H9 (cell line): ENCODE data around the gene CLOCK. TPM values are rescaled to one million over a fixed set of nuclear protein-coding genes. Genes with fewer than 3 reads are reported as not detected.

Experiments
- DNase-seq: peaks from one replicate; pipeline ENCODE4 v3.0.0-alpha.2; 2017
- H2AFZ ChIP-seq: one replicate; pipeline ENCODE4 v1.6.1; 2013; ENCODE audit warnings: mild to moderate bottlenecking, low read length, control low read depth, moderate library complexity
- H2AK5ac ChIP-seq: 2 replicates; pipeline ENCODE4 v1.6.1; 2013; ENCODE audit warnings: low read length, control low read depth, mixed read lengths; ENCODE audit not compliant: insufficient read length
- H2BK120ac ChIP-seq: one replicate; pipeline ENCODE4 v1.6.1; 2013; ENCODE audit warnings: low read depth, mild to moderate bottlenecking, low read length, control low read depth, inconsistent platforms; ENCODE audit not compliant: poor library complexity, severe bottlenecking
- H2BK12ac ChIP-seq: 2 replicates; pipeline ENCODE4 v1.6.1; 2013; ENCODE audit warnings: low read length, control low read depth, mixed read lengths, low read depth; ENCODE audit not compliant: insufficient read length
- H2BK15ac ChIP-seq: 2 replicates; pipeline ENCODE4 v1.6.1; 2013; ENCODE audit warnings: low read depth, low read length, control low read depth
- H2BK20ac ChIP-seq: one replicate; pipeline ENCODE4 v1.6.1; 2013; ENCODE audit warnings: low read depth, mild to moderate bottlenecking, low read length, control low read depth, inconsistent platforms; ENCODE audit not compliant: poor library complexity, severe bottlenecking
- H2BK5ac ChIP-seq: 2 replicates; pipeline ENCODE4 v1.6.1; 2013; ENCODE audit warnings: low read length, control low read depth, mixed read lengths; ENCODE audit not compliant: insufficient read length
- H3K14ac ChIP-seq: 2 replicates; pipeline ENCODE4 v1.6.1; 2013; ENCODE audit warnings: low read length, control low read depth; ENCODE audit not compliant: insufficient read depth
- H3K18ac ChIP-seq: 2 replicates; pipeline ENCODE4 v1.6.1; 2013; ENCODE audit warnings: low read depth, mild to moderate bottlenecking, mixed read lengths, low read length, control low read depth; ENCODE audit not compliant: insufficient read length
- H3K23ac ChIP-seq: 2 replicates; pipeline ENCODE4 v1.6.1; 2013; ENCODE audit warnings: low read length, control low read depth, mixed read lengths, low read depth; ENCODE audit not compliant: insufficient read length
- H3K23me2 ChIP-seq: 2 replicates; pipeline ENCODE4 v1.6.1; 2013; ENCODE audit warnings: low read depth, mild to moderate bottlenecking, mixed read lengths, low read length, control low read depth; ENCODE audit not compliant: insufficient read length, poor library complexity, severe bottlenecking
- H3K27ac ChIP-seq: 2 replicates; pipeline ENCODE4 v1.5.1; 2013; ENCODE audit warnings: low read length, control low read depth, mixed read lengths, low read depth; ENCODE audit not compliant: insufficient read length
- H3K27me3 ChIP-seq: 2 replicates; pipeline ENCODE4 v1.6.1; 2013; ENCODE audit warnings: low read length, control low read depth, inconsistent platforms; ENCODE audit not compliant: insufficient read depth
- H3K4ac ChIP-seq: 2 replicates; pipeline ENCODE4 v1.6.1; 2013; ENCODE audit warnings: low read depth, mild to moderate bottlenecking, control low read depth, inconsistent platforms, low read length, moderate library complexity
- H3K4me1 ChIP-seq: 2 replicates; pipeline ENCODE4 v1.6.1; 2013; ENCODE audit warnings: low read length, control low read depth, inconsistent platforms; ENCODE audit not compliant: insufficient read depth
- H3K4me2 ChIP-seq: 2 replicates; pipeline ENCODE4 v1.6.1; 2013; ENCODE audit warnings: low read length, control low read depth, mixed read lengths; ENCODE audit not compliant: insufficient read length, insufficient read depth
- H3K56ac ChIP-seq: 2 replicates; pipeline ENCODE4 v1.6.1; 2013; ENCODE audit warnings: low read depth, mild to moderate bottlenecking, mixed read lengths, low read length, control low read depth; ENCODE audit not compliant: insufficient read length
- H3K79me1 ChIP-seq: 2 replicates; pipeline ENCODE4 v1.6.1; 2013; ENCODE audit warnings: low read depth, mild to moderate bottlenecking, moderate library complexity, low read length, control low read depth, inconsistent platforms; ENCODE audit not compliant: insufficient read depth, poor library complexity, severe bottlenecking
- H3K79me2 ChIP-seq: 2 replicates; pipeline ENCODE4 v1.6.1; 2013; ENCODE audit warnings: low read length, control low read depth, inconsistent platforms; ENCODE audit not compliant: insufficient read depth
- H3K9ac ChIP-seq: 2 replicates; pipeline ENCODE4 v1.6.1; 2013; ENCODE audit warnings: low read length, control low read depth, mixed read lengths; ENCODE audit not compliant: insufficient read length; ENCODE audit errors: extremely low read depth
- H3K9me3 ChIP-seq: one replicate; pipeline ENCODE4 v1.6.1; 2013; ENCODE audit warnings: low read depth, low read length, inconsistent platforms; ENCODE audit not compliant: control insufficient read depth
- H3T11ph ChIP-seq: one replicate; pipeline ENCODE4 v1.6.1; 2013; ENCODE audit warnings: mild to moderate bottlenecking, low read length, control low read depth, inconsistent platforms
- H4K20me1 ChIP-seq: one replicate; pipeline ENCODE4 v1.6.1; 2013; ENCODE audit not compliant: control insufficient read depth, insufficient read length, insufficient read depth
- H4K5ac ChIP-seq: 2 replicates; pipeline ENCODE4 v1.6.1; 2013; ENCODE audit warnings: low read depth, mild to moderate bottlenecking, mixed read lengths, low read length, control low read depth; ENCODE audit not compliant: insufficient read length
- H4K8ac ChIP-seq: replicated peaks from 2 replicates; pipeline ENCODE4 v1.6.1; 2013; ENCODE audit warnings: low read length, control low read depth, mixed read lengths, low read depth; ENCODE audit not compliant: insufficient read length
- H4K91ac ChIP-seq: 2 replicates; pipeline ENCODE4 v1.6.1; 2013; ENCODE audit warnings: low read depth, mild to moderate bottlenecking, moderate library complexity, mixed read lengths, low read length, control low read depth; ENCODE audit not compliant: insufficient read length
- H3K27ac Mint-ChIP-seq, 3 experiments: 2 replicates in 2 of 3; 3 replicates in 1 of 3; pipeline ENCODE4 v1.8.0; 2020 to 2021; ENCODE audit warnings: mixed read lengths in 3 of 3, mild to moderate bottlenecking in 1 of 3, moderate library complexity in 1 of 3
- H3K27me3 Mint-ChIP-seq: 2 replicates; pipeline ENCODE4 v1.8.0; 2021; ENCODE audit warnings: low read depth, mild to moderate bottlenecking, moderate library complexity, mixed read lengths
- H3K36me3 Mint-ChIP-seq, 3 experiments: 2 replicates in 2 of 3; 3 replicates in 1 of 3; pipeline ENCODE4 v1.8.0; 2020 to 2021; ENCODE audit warnings: low read depth in 3 of 3, mixed read lengths in 3 of 3; ENCODE audit not compliant: insufficient read depth in 1 of 3
- H3K4me1 Mint-ChIP-seq, 2 experiments: 2 replicates each; pipeline ENCODE4 v1.8.0; 2020; ENCODE audit warnings: mixed read lengths in 2 of 2
- H3K4me3 Mint-ChIP-seq, 2 experiments: 2 replicates in 1 of 2; 3 replicates in 1 of 2; pipeline ENCODE4 v1.8.0; 2020 to 2021; ENCODE audit warnings: mild to moderate bottlenecking in 2 of 2, mixed read lengths in 2 of 2, moderate library complexity in 1 of 2
- H3K9me3 Mint-ChIP-seq, 2 experiments: 2 replicates in 1 of 2; 3 replicates in 1 of 2; pipeline ENCODE4 v1.8.0; 2020; ENCODE audit warnings: mild to moderate bottlenecking in 2 of 2, mixed read lengths in 2 of 2, moderate library complexity in 1 of 2
- WGBS: extraction: QIAGEN DNeasy Blood & Tissue Kit; methylation state at CpG from one replicate; pipeline ENCODE4 v1.1.7; 2013; ENCODE audit warnings: missing lambda C conversion rate, low lambda C conversion rate, mixed read lengths; ENCODE audit not compliant: insufficient read length; ENCODE audit errors: extremely low coverage; 5-methylcytosine and 5-hydroxymethylcytosine counted together
- total RNA-seq: library from RNA; stranded (reverse); gene quantifications from 2 replicates; pipeline ENCODE4 v1.2.1, GENCODE V29; 2021
- TF ChIP-seq, protein P1 (sequence below): fragments of 200-600 bp; sonication (generic); conservative IDR thresholded peaks from 3 replicates; pipeline ENCODE4 v1.8.0; 2021; ENCODE audit warnings: antibody characterized with exemption, mild to moderate bottlenecking

Gene CLOCK
- total RNA-seq, 1 experiment from 2014 or later = 16.2 TPM

DNA sequence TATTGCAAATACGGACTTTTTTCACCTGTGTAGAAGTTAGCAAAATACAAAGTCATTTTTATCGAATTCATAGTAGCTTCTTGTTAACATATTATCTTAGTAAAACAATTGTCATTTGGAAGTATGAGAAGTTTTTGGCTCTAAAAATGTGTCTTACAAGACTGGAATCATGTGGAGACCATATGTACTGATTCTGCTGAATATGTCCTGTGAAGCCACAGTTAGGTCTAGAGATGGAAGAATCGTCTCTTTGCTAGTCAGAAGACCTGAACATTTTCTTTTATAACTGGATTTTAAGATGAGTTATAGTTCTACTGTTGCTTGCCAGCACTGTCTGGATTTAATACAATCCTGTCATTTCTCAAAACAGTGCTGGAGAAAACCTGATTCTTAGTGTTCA is 121.9 kb downstream of the CLOCK start:
- Histone ChIP-seq H3K23ac (no peak overlapping the region), H3K23me2 (no peaks in the 10 kb centered on the region), H4K8ac (no peak overlapping the region), H3K79me2 (no peaks in the 10 kb centered on the region), H4K5ac (no peak overlapping the region), H2BK15ac (no peak overlapping the region), H3T11ph (no peak overlapping the region), H3K4me2 (no peak overlapping the region), H2AK5ac (no peak overlapping the region), H3K9me3 (no peaks in the 10 kb centered on the region), H2BK12ac (no peak overlapping the region), H3K79me1 (no peaks in the 10 kb centered on the region), H3K18ac (no peak overlapping the region), H4K20me1 (no peaks in the 10 kb centered on the region), H3K56ac (no peak overlapping the region), H3K4me1 (no peaks in the 10 kb centered on the region), H2BK120ac (no peak overlapping the region), H2BK5ac (no peak overlapping the region), H3K4ac (no peak overlapping the region), H3K27me3 (no peaks in the 10 kb centered on the region), H3K14ac (no peak overlapping the region), H2BK20ac (no peak overlapping the region), H2AFZ (no peak overlapping the region), H3K9ac (no peak overlapping the region), H4K91ac (no peak overlapping the region), H3K27ac (no peak overlapping the region)
- Mint-ChIP-seq H3K4me1 (peaks cover 2 to 12% of the 10 kb centered on the region in 2 experiments; a peak in 3 of 4 replicates), H3K27me3 (no peaks in the 10 kb centered on the region), H3K9me3 (no peaks in the 10 kb centered on the region), H3K36me3 (peaks cover 43 to 87% (median 73%) of the 10 kb centered on the region in 3 experiments; a peak in 6 of 7 replicates), H3K27ac (no peak overlapping the region), H3K4me3 (no peak overlapping the region)
- TF ChIP-seq, protein P1, sequence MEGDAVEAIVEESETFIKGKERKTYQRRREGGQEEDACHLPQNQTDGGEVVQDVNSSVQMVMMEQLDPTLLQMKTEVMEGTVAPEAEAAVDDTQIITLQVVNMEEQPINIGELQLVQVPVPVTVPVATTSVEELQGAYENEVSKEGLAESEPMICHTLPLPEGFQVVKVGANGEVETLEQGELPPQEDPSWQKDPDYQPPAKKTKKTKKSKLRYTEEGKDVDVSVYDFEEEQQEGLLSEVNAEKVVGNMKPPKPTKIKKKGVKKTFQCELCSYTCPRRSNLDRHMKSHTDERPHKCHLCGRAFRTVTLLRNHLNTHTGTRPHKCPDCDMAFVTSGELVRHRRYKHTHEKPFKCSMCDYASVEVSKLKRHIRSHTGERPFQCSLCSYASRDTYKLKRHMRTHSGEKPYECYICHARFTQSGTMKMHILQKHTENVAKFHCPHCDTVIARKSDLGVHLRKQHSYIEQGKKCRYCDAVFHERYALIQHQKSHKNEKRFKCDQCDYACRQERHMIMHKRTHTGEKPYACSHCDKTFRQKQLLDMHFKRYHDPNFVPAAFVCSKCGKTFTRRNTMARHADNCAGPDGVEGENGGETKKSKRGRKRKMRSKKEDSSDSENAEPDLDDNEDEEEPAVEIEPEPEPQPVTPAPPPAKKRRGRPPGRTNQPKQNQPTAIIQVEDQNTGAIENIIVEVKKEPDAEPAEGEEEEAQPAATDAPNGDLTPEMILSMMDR = no peak
- DNase-seq = no peak
- no CpG with 5 or more reads among the region's 3 CpGs for WGBS
